Astrocyte (in vitro differentiated cells and primary cell): ENCODE results near the gene GGACT. TPM values are rescaled to one million over a fixed set of nuclear protein-coding genes. Genes with fewer than 3 reads are reported as not detected.

Experiments used
- DNase-seq: peaks from one replicate; pipeline ENCODE4 v3.0.0-alpha.2; 2010; ENCODE audit warnings: low read depth
- FAIRE-seq: peaks from 2 replicates; lab custom pipeline; 2011; peaks lifted over from hg19 to GRCh38; lab: Jason Lieb, UNC
- H2AFZ ChIP-seq: 2 replicates; pipeline ENCODE4 v1.6.0; 2012; ENCODE audit warnings: low read depth, low read length, inconsistent platforms
- H3K27ac ChIP-seq: 2 replicates; pipeline ENCODE4 v1.5.1; 2011; ENCODE audit warnings: low read depth, low read length, inconsistent platforms
- H3K27me3 ChIP-seq: 2 replicates; pipeline ENCODE4 v1.6.0; 2011; ENCODE audit warnings: low read length, inconsistent platforms; ENCODE audit not compliant: insufficient read depth
- H3K36me3 ChIP-seq: 2 replicates; pipeline ENCODE4 v1.5.1; 2011; ENCODE audit warnings: low read length, inconsistent platforms; ENCODE audit not compliant: insufficient read depth
- H3K4me1 ChIP-seq: 2 replicates; pipeline ENCODE4 v1.5.1; 2011; ENCODE audit warnings: low read length, inconsistent platforms; ENCODE audit not compliant: insufficient read depth
- H3K4me2 ChIP-seq: 2 replicates; pipeline ENCODE4 v1.6.0; 2012; ENCODE audit warnings: low read length, inconsistent platforms
- H3K4me3 ChIP-seq: 2 replicates; pipeline ENCODE4 v1.5.1; 2011; ENCODE audit warnings: low read depth, mild to moderate bottlenecking, low read length, inconsistent platforms; ENCODE audit not compliant: insufficient read depth
- H3K79me2 ChIP-seq: 2 replicates; pipeline ENCODE4 v1.6.0; 2012; ENCODE audit warnings: mild to moderate bottlenecking, low read length, inconsistent platforms; ENCODE audit not compliant: insufficient read depth
- H3K9ac ChIP-seq: 2 replicates; pipeline ENCODE4 v1.6.0; 2012; ENCODE audit warnings: mild to moderate bottlenecking, low read length, inconsistent platforms
- H3K9me3 ChIP-seq: 2 replicates; pipeline ENCODE4 v1.5.1; 2012; ENCODE audit warnings: low read depth, mild to moderate bottlenecking, low read length, inconsistent platforms; ENCODE audit not compliant: insufficient read depth
- H4K20me1 ChIP-seq: 2 replicates; pipeline ENCODE4 v1.6.0; 2012; ENCODE audit warnings: low read length, inconsistent platforms; ENCODE audit not compliant: insufficient read depth
- H3K27ac Mint-ChIP-seq: one replicate; pipeline ENCODE4 v1.8.0; 2021; ENCODE audit warnings: mild to moderate bottlenecking, mixed read lengths; ENCODE audit not compliant: unreplicated experiment
- H3K27me3 Mint-ChIP-seq: one replicate; pipeline ENCODE4 v1.8.0; 2021; ENCODE audit warnings: low read depth, mixed read lengths; ENCODE audit not compliant: unreplicated experiment
- H3K36me3 Mint-ChIP-seq: one replicate; pipeline ENCODE4 v1.8.0; 2021; ENCODE audit warnings: low read depth, mixed read lengths; ENCODE audit not compliant: unreplicated experiment
- H3K4me1 Mint-ChIP-seq: one replicate; pipeline ENCODE4 v1.8.0; 2021; ENCODE audit warnings: low read depth, mixed read lengths; ENCODE audit not compliant: unreplicated experiment
- H3K4me3 Mint-ChIP-seq: one replicate; pipeline ENCODE4 v1.8.0; 2021; ENCODE audit warnings: mild to moderate bottlenecking, moderate library complexity, mixed read lengths; ENCODE audit not compliant: unreplicated experiment
- H3K9me3 Mint-ChIP-seq: one replicate; pipeline ENCODE4 v1.8.0; 2021; ENCODE audit warnings: mild to moderate bottlenecking, mixed read lengths; ENCODE audit not compliant: unreplicated experiment
- EZH2 ChIP-seq: IDR thresholded peaks from 2 replicates; pipeline ENCODE4 v1.6.1; 2012; ENCODE audit warnings: mild to moderate bottlenecking, low read length, inconsistent platforms; ENCODE audit not compliant: insufficient read depth
- total RNA-seq: library from RNA; stranded (reverse); gene quantifications from 2 replicates; pipeline ENCODE4 v1.2.1, GENCODE V29; 2021
- TF ChIP-seq, protein P1 (sequence below): IDR thresholded peaks from 2 replicates; pipeline ENCODE4 v1.5.1; 2011; ENCODE audit warnings: low read depth, mild to moderate bottlenecking, inconsistent platforms, low read length, moderate library complexity; ENCODE audit not compliant: insufficient read depth

Gene GGACT
- total RNA-seq, 1 donor from 2014 or later = 7.7 TPM

DNA sequence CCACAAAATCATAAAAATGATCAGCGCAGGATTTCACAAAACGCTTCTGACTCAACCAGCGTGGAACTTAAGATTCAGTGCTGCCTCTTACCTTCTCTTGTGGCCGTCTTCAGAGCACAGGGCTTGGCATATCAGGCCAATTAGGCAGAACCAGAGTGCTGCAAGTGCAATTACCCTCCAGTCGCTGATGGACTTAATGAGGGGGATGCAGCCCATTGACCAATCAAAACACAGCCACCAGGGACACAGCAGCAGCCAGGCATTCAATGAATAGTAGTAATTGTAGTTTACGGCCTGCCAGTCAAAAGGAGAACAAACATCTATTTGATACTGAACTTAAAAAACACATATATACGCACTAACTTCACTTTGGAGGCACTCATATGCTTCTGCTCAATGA, 47.9 kb upstream of the GGACT start:
- Histone ChIP-seq H3K4me1 (peaks cover 13% of the 10 kb centered on the region), H3K79me2 (no peaks in the 10 kb centered on the region), H3K36me3 (peaks cover 19% of the 10 kb centered on the region), H2AFZ (no peak overlapping the region), H4K20me1 (no peaks in the 10 kb centered on the region), H3K27ac (no peak overlapping the region), H3K4me2 (no peak overlapping the region), H3K4me3 (no peak overlapping the region), H3K27me3 (no peaks in the 10 kb centered on the region), H3K9me3 (no peaks in the 10 kb centered on the region), H3K9ac (no peak overlapping the region)
- Mint-ChIP-seq H3K4me1 (no peaks in the 10 kb centered on the region), H3K9me3 (no peaks in the 10 kb centered on the region), H3K4me3 (no peak overlapping the region), H3K27ac (no peak overlapping the region), H3K27me3 (no peaks in the 10 kb centered on the region), H3K36me3 (no peaks in the 10 kb centered on the region)
- no peak for FAIRE-seq
- TF ChIP-seq, protein P1, sequence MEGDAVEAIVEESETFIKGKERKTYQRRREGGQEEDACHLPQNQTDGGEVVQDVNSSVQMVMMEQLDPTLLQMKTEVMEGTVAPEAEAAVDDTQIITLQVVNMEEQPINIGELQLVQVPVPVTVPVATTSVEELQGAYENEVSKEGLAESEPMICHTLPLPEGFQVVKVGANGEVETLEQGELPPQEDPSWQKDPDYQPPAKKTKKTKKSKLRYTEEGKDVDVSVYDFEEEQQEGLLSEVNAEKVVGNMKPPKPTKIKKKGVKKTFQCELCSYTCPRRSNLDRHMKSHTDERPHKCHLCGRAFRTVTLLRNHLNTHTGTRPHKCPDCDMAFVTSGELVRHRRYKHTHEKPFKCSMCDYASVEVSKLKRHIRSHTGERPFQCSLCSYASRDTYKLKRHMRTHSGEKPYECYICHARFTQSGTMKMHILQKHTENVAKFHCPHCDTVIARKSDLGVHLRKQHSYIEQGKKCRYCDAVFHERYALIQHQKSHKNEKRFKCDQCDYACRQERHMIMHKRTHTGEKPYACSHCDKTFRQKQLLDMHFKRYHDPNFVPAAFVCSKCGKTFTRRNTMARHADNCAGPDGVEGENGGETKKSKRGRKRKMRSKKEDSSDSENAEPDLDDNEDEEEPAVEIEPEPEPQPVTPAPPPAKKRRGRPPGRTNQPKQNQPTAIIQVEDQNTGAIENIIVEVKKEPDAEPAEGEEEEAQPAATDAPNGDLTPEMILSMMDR = no peak
- TF ChIP-seq EZH2 = no peak
- no peak for DNase-seq

DNA sequence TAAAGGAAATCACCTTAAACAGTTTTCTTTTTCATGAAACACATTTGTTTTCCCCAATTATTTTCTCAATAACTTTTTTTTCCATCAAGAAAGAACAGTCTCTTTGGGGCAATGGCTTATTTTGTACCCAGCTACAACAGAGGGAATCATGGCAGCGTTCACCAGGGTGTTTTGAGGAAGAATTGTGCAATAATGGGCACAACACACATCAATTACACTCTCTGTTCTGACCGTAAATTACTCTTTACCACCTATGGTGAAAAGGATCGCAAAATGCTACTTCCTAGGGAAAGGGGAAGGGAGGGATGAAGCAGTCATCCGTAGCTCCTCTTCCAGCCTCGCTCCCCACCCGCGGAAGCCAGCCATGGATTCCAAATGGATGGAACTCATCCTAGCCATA, 47.4 kb upstream of the GGACT start:
- Mint-ChIP-seq H3K4me1 (no peaks in the 10 kb centered on the region), H3K36me3 (no peaks in the 10 kb centered on the region), H3K27ac (no peak overlapping the region), H3K27me3 (no peaks in the 10 kb centered on the region), H3K4me3 (no peak overlapping the region), H3K9me3 (no peaks in the 10 kb centered on the region)
- H4K20me1 ChIP-seq = no peaks in the 10 kb centered on the region
- H3K9me3 ChIP-seq = no peaks in the 10 kb centered on the region
- no peak overlapping the region for H3K4me2 ChIP-seq
- H3K27me3 ChIP-seq = no peaks in the 10 kb centered on the region
- no peak overlapping the region for H2AFZ ChIP-seq
- no peak overlapping the region for H3K9ac ChIP-seq
- H3K36me3 ChIP-seq = peaks cover 19% of the 10 kb centered on the region
- H3K4me1 ChIP-seq = peaks cover 13% of the 10 kb centered on the region
- H3K27ac ChIP-seq = no peak overlapping the region
- no peak for TF ChIP-seq EZH2
- TF ChIP-seq, protein P1 = no peak
- no peak overlapping the region for H3K4me3 ChIP-seq
- DNase-seq (no peak), FAIRE-seq (no peak)
- H3K79me2 ChIP-seq = no peaks in the 10 kb centered on the region

DNA sequence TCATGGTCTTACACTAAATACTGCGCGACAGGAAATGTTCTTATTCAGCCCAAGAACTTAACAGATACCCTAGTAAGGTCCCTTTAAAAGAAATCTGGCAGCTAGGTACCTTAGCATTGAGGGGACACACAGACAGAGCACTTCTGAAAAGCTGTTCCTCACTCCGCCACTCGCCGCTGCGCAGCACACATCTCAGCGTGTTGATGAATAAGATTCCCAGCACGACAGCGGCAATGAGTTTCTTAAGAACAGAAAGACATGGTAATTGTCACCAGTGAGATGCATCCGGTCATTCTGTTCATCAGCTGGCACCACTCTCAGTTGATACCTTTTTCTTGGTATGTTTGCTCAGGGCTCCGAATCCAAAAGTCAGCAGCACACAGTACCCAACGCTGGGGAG, 46.1 kb upstream of the GGACT start:
- Histone ChIP-seq H3K4me3 (no peak overlapping the region), H3K36me3 (peaks cover 19% of the 10 kb centered on the region), H4K20me1 (no peaks in the 10 kb centered on the region), H3K9ac (no peak overlapping the region), H2AFZ (no peak overlapping the region), H3K4me1 (peaks cover 13% of the 10 kb centered on the region), H3K9me3 (no peaks in the 10 kb centered on the region), H3K27me3 (no peaks in the 10 kb centered on the region), H3K27ac (no peak overlapping the region), H3K4me2 (no peak overlapping the region), H3K79me2 (no peaks in the 10 kb centered on the region)
- FAIRE-seq = no peak
- H3K4me3 Mint-ChIP-seq = no peak overlapping the region
- no peaks in the 10 kb centered on the region for H3K36me3 Mint-ChIP-seq
- DNase-seq = no peak
- H3K4me1 Mint-ChIP-seq = peaks cover 4% of the 10 kb centered on the region
- TF ChIP-seq, protein P1 = no peak
- no peak for TF ChIP-seq EZH2
- no peaks in the 10 kb centered on the region for H3K9me3 Mint-ChIP-seq
- H3K27me3 Mint-ChIP-seq = no peaks in the 10 kb centered on the region
- no peak overlapping the region for H3K27ac Mint-ChIP-seq
